ENCODE results near the gene GLTPD2.

GRCh38 chr17:4815043-4815675, 26.4 kb downstream of the GLTPD2 start:
- TF ChIP-seq DPF2 (IDR thresholded peaks at IDR 0.05) (no peak), POLR2AphosphoS5 (IDR thresholded peaks at IDR 0.05; ENCODE audit: low read length) (no peak), FOS (IDR thresholded peaks at IDR 0.05; ENCODE audit: borderline replicate concordance, extremely low read depth, insufficient read length) (no peak)
- TF ChIP-seq, protein P1, sequence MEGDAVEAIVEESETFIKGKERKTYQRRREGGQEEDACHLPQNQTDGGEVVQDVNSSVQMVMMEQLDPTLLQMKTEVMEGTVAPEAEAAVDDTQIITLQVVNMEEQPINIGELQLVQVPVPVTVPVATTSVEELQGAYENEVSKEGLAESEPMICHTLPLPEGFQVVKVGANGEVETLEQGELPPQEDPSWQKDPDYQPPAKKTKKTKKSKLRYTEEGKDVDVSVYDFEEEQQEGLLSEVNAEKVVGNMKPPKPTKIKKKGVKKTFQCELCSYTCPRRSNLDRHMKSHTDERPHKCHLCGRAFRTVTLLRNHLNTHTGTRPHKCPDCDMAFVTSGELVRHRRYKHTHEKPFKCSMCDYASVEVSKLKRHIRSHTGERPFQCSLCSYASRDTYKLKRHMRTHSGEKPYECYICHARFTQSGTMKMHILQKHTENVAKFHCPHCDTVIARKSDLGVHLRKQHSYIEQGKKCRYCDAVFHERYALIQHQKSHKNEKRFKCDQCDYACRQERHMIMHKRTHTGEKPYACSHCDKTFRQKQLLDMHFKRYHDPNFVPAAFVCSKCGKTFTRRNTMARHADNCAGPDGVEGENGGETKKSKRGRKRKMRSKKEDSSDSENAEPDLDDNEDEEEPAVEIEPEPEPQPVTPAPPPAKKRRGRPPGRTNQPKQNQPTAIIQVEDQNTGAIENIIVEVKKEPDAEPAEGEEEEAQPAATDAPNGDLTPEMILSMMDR (IDR thresholded peaks at IDR 0.05 in 2 of 3, conservative IDR thresholded peaks at IDR 0.05 in 1 of 3; ENCODE audit: control insufficient read depth in 2 of 3, extremely low read depth in 1 of 3, insufficient read depth in 1 of 3, low read depth in 3 of 3, low read length in 3 of 3): peak in 2 of 3 experiments; percentile 13 to 25; a peak in 2 of 6 replicates
- TF ChIP-seq, protein P2, sequence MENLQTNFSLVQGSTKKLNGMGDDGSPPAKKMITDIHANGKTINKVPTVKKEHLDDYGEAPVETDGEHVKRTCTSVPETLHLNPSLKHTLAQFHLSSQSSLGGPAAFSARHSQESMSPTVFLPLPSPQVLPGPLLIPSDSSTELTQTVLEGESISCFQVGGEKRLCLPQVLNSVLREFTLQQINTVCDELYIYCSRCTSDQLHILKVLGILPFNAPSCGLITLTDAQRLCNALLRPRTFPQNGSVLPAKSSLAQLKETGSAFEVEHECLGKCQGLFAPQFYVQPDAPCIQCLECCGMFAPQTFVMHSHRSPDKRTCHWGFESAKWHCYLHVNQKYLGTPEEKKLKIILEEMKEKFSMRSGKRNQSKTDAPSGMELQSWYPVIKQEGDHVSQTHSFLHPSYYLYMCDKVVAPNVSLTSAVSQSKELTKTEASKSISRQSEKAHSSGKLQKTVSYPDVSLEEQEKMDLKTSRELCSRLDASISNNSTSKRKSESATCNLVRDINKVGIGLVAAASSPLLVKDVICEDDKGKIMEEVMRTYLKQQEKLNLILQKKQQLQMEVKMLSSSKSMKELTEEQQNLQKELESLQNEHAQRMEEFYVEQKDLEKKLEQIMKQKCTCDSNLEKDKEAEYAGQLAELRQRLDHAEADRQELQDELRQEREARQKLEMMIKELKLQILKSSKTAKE (IDR thresholded peaks at IDR 0.05; ENCODE audit: low read depth, poor library complexity, severe bottlenecking): no peak
